Glutamatergic neuron (in vitro differentiated cells): ENCODE measurements around the gene PADI3. TPM values are rescaled to one million over a fixed set of nuclear protein-coding genes. Genes with fewer than 3 reads are reported as not detected.

Experiments
- DNase-seq: peaks from one replicate; pipeline ENCODE4 v3.0.0; 2022
- H3K27ac Mint-ChIP-seq: one replicate; pipeline ENCODE4 v1.8.0; 2020; ENCODE audit warnings: mild to moderate bottlenecking, mixed read lengths, inconsistent platforms; ENCODE audit not compliant: unreplicated experiment
- H3K27me3 Mint-ChIP-seq: one replicate; pipeline ENCODE4 v1.8.0; 2020; ENCODE audit warnings: mild to moderate bottlenecking, moderate library complexity, mixed read lengths, inconsistent platforms; ENCODE audit not compliant: unreplicated experiment
- H3K36me3 Mint-ChIP-seq: one replicate; pipeline ENCODE4 v1.8.0; 2020; ENCODE audit warnings: mild to moderate bottlenecking, mixed read lengths, inconsistent platforms; ENCODE audit not compliant: unreplicated experiment
- H3K4me1 Mint-ChIP-seq: one replicate; pipeline ENCODE4 v1.8.0; 2020; ENCODE audit warnings: mild to moderate bottlenecking, low read depth, mixed read lengths, inconsistent platforms; ENCODE audit not compliant: unreplicated experiment
- H3K4me3 Mint-ChIP-seq: one replicate; pipeline ENCODE4 v1.8.0; 2020; ENCODE audit warnings: mild to moderate bottlenecking, mixed read lengths, inconsistent platforms; ENCODE audit not compliant: unreplicated experiment
- H3K9me3 Mint-ChIP-seq: one replicate; pipeline ENCODE4 v1.8.0; 2020; ENCODE audit warnings: mild to moderate bottlenecking, moderate library complexity, mixed read lengths, inconsistent platforms; ENCODE audit not compliant: unreplicated experiment
- total RNA-seq: library from RNA; stranded (reverse); fragmentation: NEBNext Ultra II Directional; extraction: Animal tissue kit (Norgen Biotek cat#: 25700); gene quantifications from one replicate; pipeline ENCODE4 v1.2.1, GENCODE V29; 2021; ENCODE audit not compliant: unreplicated experiment
- TF ChIP-seq, protein P1 (sequence below): fragments of 200-600 bp; sonication (generic); IDR thresholded peaks from one replicate; pipeline ENCODE4 v1.5.0; 2021; ENCODE audit not compliant: partially characterized antibody, unreplicated experiment

PADI3 gene
- total RNA-seq, 1 donor from 2014 or later, result not detected

DNA sequence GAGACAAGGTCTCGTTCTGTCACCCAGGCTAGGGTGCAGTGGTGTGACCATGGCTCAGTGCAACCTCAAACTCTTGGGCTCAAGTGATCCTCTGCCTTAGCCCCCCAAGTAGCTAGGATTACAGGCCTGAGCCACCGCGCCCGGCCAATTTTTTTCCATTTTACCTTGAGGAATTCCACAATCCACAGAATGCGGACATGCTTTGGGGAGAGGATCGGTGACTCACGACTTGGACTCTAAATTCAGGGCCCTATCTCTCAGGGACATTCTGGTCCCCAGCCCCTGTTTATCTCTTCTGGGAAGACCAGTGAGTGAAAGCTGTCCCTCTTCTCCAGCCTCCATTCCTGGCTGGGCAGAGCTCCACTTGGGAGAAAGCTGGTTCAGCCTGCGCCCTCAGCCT lies 38.7 kb upstream of the PADI3 start:
- DNase-seq, result no peak
- H3K9me3 Mint-ChIP-seq, result peaks cover 7% of the 10 kb centered on the region
- H3K4me1 Mint-ChIP-seq, result peaks cover 2% of the 10 kb centered on the region
- no peak overlapping the region for H3K27ac Mint-ChIP-seq
- TF ChIP-seq, protein P1, sequence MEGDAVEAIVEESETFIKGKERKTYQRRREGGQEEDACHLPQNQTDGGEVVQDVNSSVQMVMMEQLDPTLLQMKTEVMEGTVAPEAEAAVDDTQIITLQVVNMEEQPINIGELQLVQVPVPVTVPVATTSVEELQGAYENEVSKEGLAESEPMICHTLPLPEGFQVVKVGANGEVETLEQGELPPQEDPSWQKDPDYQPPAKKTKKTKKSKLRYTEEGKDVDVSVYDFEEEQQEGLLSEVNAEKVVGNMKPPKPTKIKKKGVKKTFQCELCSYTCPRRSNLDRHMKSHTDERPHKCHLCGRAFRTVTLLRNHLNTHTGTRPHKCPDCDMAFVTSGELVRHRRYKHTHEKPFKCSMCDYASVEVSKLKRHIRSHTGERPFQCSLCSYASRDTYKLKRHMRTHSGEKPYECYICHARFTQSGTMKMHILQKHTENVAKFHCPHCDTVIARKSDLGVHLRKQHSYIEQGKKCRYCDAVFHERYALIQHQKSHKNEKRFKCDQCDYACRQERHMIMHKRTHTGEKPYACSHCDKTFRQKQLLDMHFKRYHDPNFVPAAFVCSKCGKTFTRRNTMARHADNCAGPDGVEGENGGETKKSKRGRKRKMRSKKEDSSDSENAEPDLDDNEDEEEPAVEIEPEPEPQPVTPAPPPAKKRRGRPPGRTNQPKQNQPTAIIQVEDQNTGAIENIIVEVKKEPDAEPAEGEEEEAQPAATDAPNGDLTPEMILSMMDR, result no peak
- no peak overlapping the region for H3K4me3 Mint-ChIP-seq
- H3K27me3 Mint-ChIP-seq, result peaks cover 5% of the 10 kb centered on the region
- no peaks in the 10 kb centered on the region for H3K36me3 Mint-ChIP-seq

GRCh38 chr1:17211377-17211776 lies 37.5 kb upstream of the PADI3 start:
- Mint-ChIP-seq H3K27ac (no peak overlapping the region), H3K36me3 (no peaks in the 10 kb centered on the region), H3K4me3 (no peak overlapping the region), H3K4me1 (peaks cover 2% of the 10 kb centered on the region), H3K27me3 (peaks cover 5% of the 10 kb centered on the region), H3K9me3 (peaks cover 5% of the 10 kb centered on the region)
- TF ChIP-seq, protein P1, result no peak
- no peak for DNase-seq

GRCh38 chr1:17212009-17212408 lies 36.9 kb upstream of the PADI3 start:
- Mint-ChIP-seq H3K36me3 (no peaks in the 10 kb centered on the region), H3K27me3 (peaks cover 5% of the 10 kb centered on the region), H3K27ac (no peak overlapping the region), H3K4me3 (no peak overlapping the region), H3K4me1 (peaks cover 2% of the 10 kb centered on the region), H3K9me3 (peaks cover 5% of the 10 kb centered on the region)
- DNase-seq, result no peak
- TF ChIP-seq, protein P1, result no peak

DNA sequence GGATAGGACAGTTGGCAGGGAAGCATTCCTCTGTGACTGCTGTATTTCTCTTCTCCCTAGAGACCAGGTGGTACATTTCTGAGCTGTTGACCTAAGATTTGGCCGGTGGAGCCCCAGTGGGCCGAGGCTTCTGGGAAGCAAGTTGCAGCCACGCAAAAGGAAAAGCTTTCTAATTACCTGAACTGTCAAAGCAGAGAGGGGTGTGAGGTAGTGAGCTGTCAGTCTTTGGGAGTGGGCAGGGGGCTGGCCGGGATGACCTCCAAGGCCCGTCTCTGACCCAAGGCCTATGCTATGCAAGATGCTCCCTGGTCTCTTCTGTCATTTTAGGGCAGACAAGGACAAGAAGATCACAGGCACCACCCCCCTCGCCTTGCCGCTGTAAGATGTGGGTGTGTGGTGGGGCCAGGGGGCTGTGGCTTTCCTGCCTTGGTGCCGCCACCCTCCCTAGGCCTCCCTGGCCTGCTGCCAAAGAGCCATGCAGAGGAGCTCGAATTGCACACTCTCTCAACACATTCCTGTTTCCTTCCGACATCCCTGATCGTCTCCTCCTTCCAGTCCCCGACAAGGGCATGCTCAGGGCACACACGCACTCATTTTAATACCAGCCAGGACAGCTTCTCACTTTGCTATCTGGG lies 36.3 kb upstream of the PADI3 start:
- no peak for DNase-seq

More for the DNA sequence above, 36.3 kb upstream of the PADI3 start:
- Mint-ChIP-seq H3K27me3 (peaks cover 5% of the 10 kb centered on the region), H3K27ac (no peak overlapping the region), H3K4me3 (no peak overlapping the region), H3K4me1 (peaks cover 2% of the 10 kb centered on the region), H3K36me3 (no peaks in the 10 kb centered on the region), H3K9me3 (peaks cover 5% of the 10 kb centered on the region)
- TF ChIP-seq, protein P1, result no peak
